HG03575 (cell line): ENCODE measurements around the gene CDPF1.

Experiments used
- ATAC-seq: cut with Tn5 transposase; IDR thresholded peaks from one replicate; pipeline ENCODE4 v1.9.1; 2021; ENCODE audit not compliant: unreplicated experiment, insufficient number of reproducible peaks, low FRiP score; ENCODE audit errors: extremely low read depth

CDPF1 gene

DNA sequence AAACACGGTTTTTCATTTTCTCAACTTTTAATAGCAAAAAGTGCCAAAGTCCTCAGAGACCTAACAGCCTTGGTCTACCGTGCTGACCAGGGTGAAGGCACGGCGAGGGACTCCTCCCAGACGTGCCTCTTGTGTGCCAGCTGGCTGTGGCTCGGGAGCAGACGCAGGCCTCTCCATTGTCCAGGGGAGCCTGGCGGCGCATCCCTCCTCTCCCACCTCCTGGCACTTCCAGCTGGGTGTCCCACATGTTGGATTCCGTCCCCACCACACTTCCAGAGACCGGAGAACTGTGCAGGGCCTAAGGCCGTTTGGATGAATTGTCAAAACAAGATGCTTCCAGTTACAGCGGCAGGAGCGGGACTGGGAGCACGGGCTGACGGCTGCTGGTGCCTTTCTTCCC is 11.6 kb downstream of the CDPF1 start:
- ATAC-seq: no peak

DNA sequence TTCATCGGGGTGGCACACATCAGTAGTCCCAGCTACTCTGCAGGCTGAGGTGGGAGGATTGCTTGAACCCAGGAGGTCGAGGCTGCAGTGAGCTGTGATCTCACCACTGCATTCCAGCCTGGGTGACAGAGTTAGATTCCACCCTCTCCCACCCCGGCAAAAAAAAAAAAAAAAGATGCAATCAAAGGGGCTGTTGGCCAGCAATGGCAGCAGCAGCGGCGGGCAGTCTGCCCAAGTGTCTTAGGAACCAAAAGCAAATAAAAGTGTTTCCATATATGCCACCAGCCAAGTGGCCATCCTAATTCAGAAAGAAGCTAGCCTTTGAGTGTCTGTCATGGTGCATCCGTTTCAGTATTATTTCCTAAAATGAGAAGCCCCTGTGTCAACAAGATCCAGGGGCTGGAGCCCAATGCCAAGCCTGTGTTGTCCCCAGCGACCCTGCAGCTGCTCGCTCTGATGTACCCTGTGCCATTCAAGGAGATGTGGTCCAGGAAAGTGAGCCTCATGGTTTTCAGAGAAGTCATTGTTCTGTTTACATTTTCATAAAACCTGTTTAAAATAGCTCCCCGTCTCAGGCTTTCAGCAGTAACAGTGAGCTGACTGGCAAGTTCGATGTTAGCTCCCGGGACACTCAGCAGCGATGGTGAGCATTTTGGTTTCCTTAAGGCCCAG is 12.5 kb downstream of the CDPF1 start:
- ATAC-seq: no peak

DNA sequence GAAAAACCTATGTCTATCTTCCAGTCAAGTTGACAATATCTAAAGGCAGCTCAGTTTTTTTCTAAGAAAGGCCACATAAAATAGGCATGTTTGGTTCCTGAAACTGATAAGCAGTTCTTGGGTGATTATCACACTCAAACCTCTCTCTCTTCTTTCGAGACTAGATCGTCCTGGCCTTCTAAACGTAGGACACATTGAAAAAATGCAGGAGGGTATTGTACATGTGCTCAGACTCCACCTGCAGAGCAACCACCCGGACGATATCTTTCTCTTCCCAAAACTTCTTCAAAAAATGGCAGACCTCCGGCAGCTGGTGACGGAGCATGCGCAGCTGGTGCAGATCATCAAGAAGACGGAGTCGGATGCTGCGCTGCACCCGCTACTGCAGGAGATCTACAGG is 15.1 kb downstream of the CDPF1 start:
- ATAC-seq: no peak

DNA sequence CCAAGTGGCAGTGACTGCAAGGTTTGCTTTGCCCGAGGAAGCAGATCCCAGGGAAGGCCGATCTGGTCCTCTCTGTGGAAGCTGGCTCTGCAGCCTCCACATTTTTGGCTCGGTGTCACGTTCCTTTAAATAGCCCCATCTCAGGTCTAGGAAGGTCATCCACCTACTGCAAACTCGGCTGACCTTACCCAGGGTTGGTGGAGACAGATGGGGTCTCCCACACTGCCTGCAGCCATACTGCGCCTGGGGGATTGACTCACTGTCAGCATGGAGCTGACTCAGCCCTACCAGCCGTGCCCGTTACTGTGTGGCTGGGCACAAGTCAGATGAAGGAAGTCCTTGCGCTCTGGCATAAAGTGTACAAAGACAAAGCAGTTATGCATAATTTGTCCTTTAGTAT is 16.9 kb downstream of the CDPF1 start:
- no peak for ATAC-seq

DNA sequence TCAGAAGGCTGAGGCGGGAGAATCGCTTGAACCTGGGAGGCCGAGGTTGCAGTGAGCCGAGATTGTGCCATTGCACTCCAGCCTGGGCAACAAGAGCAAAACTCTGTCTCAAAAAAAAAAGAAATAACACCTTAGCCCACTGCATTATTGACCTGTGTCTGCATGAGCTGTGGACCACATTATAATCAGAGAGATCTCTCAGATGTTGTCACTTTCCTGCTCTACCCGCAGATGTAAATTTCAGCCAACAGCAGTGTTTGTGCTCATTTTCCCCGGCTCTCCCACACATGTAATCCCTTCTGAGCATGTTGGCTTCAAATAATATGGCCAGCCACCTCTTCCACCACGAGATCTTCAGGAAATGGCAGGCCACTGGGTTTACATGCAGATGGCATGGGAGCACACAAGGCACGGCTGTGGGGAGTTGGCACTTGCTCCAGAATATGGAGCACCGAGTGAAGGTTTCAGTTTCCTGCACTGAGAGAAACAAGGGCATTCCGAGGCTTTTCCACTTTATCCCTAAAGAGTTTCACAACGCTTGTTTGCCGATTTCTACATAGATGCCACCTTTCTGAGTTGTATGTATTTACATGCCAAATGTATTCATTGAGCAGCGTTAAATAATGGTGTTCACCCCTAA is 19.7 kb downstream of the CDPF1 start:
- ATAC-seq: no peak

DNA sequence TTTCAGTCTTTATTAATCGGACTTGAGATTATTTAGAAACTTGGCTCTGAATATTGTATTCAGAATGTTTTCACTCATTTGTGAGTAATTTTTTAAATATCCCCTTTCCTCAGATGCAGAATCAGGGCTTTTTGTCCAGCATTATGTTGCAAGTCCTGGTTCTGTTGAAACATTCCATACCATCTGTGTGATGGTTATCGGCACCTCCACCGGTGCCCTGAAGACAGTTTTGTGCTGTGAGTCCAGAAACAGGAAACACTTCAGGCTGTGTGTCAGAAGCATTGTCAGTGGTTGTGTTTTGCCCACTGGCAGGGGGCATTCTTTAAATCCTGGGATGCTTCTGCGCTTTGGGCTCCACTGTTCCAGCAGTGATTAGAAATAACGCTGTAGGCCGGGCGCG is 20.4 kb downstream of the CDPF1 start:
- no peak for ATAC-seq

DNA sequence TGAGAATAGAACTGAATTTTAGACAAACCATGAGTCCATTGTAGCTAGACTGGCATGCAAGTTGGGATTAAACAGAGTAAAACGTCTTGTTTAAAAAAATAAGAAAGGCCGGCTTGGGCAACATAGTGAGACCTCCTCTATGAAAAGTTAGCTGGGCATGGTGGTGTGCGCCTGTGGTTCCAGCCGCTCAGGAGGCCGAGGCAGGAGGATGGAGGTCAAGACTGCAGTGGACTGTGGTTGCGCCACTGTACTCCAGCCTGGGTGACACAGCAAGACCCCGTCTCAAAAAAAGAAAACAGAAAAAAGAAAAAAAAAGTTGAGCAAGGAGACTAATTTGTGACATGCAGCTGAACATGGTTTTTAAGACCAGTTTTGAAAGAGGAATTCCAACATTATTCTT is 23.5 kb downstream of the CDPF1 start:
- no peak for ATAC-seq

DNA sequence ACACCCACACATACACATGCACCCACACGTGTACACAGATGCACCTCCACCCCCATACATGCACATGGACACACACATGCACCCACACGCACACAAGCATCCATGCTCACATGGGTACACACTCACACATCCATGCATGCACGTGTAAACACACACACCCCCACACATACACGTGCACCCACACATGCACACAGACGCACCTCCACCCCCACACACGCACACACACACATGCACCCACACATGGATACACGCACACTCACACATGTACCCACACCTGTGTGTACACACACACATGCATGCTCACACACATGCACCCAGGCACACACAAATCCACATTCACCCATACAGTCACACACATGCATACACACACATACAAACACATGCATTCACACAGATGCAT is 24.5 kb downstream of the CDPF1 start:
- no peak for ATAC-seq

DNA sequence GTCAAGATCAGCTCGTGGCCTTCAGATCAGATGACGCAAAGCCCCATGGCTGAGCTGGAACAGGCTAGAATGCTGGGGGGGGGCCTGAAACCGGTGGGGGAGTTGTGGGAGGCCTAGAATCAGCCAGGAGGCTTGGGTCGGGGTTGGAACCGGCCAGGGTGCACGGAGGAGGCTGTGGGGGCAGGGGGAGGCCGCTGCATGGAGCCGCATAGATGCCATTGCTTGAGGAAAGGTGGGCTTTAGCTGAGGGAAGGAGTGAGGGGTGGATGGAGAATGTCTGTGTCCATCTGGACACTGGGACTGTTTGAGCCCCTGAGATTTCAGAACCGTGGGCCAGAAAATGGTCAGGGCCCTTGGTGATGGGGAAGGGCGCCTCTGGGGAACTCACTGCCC is 25.2 kb downstream of the CDPF1 start:
- ATAC-seq: no peak

DNA sequence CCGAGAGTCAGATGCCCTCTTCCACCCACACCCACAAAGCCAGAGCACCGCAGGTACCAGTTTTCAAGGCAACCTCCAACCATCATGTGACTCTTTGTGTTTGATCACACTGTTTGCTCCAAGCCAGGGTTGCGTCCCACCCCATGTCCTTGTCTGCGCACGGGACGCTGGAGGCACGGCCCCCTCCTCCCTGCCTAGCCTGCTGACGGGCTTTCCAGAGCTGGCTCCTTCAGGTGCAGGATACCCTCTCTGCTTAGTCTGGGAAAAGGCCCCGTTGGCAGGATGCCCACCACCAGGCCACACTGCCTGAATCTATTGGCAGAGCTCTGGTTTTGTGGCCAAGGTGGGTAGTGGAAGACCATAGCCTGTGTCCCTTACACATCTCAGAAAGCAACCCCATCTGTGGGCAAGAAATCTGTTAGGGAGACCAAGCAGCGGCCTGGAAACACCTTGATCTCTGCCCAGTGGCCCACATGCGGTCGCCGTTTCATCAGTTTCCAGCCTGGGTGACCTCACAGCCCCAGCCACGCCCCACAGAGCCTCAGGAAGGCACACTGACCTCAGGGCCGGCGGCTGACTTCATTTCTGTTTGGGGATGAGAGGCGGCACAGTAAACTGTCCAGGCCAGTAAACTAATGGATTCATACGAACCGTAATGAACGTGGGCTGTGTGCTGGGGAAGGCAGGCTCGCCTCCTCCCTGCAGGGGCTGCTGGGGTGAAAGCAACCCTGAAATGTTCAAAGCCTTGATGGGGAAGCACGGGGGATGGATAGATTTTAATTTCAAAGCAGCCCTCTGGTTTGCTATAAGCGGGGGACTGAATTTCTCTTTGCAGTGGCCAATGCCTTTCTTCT is 25.8 kb downstream of the CDPF1 start:
- no peak for ATAC-seq

DNA sequence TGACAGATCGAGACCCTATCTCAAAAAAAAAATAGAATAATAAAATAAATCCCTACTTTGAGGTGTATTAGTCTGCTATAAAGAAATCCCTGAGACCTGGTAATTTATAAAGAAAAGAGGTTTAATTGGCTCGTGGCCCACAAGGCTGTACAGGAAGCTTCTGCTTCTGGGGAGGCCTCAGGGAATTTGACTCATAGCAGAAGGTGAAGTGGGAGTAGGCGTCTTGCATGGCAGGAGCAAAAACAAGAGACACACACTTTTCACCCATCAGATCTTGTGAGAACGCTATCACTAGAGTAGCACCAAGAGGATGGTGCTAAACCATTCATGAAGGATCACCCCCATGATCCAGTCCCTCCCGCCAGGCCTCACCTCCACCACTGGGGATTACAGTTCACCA is 29.2 kb downstream of the CDPF1 start:
- ATAC-seq: no peak

DNA sequence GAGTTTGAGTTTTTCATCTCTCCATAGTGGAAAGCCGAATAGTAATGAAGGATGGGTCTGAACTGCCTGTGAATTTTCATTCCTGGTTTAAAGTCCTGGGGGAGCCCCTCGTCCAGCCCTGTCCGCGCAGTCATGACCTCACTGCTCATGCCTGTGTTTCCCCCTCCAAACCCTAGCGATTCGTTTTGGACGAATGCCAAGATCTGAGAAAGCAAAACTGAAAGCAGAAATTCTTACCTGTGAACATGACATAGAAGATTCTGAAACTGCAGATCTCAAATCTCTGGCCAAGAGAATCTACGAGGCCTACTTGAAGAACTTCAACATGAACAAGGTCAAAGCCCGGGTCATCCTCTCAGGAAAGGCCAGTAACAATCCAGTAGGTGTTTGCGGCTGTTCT is 30.5 kb downstream of the CDPF1 start:
- ATAC-seq: no peak

DNA sequence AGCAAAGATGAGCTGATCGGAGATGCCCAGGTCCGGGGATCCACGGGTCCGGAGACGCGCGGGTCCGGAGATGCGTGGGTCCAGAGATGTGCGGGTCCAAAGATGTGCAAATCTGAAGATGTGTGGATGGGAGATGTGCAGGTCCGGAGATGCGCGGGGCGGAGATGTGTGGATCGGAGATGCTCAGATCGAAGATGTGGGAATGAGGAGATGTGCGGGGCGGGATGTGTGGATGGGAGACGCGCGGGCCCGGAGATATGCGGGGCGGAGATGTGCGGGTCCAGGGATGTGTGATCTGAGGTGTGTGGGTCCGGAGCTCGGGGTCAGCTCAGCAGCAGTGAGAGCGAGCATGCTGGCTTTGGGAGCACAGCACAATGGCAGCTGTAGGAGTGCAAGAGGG is 35.5 kb downstream of the CDPF1 start:
- no peak for ATAC-seq

DNA sequence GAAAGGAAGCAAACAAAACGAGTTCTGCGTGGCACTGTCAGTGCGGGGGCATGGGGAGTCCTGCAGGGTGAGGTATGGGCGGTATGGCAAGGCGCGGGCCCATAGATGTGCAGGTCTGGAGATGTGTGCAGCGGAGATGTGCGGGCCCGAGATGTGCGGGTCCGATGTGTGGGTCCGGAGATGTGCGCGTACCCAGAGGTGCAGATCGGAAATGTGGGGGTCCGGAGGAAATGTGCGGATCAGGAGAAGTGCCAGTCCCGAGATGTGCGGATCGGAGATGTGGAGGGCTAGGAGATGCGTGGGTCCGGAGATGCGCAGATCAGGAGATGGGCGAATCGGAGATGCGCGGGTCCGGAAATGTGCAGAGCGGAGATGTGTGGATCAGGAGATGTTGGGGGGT is 35.9 kb downstream of the CDPF1 start:
- ATAC-seq: no peak

DNA sequence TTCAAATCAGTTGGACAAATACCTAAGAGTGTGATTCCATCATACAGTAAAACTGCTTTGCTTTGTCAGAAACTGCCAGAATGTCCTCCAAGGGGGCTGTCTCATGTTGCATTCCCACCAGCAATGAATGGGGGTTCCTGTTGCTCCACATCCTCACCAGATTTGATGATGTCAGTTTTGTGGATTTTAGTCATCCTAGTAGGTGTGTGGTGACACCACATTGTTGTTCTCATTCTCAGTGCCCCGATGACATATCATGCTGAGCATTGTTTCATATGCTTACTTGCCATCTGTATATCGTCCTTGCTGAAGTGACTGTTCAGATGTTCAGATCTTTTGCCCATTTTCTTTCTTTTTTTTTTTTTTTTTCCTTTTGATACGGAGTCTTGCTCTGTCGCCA is 37.0 kb downstream of the CDPF1 start:
- no peak for ATAC-seq

DNA sequence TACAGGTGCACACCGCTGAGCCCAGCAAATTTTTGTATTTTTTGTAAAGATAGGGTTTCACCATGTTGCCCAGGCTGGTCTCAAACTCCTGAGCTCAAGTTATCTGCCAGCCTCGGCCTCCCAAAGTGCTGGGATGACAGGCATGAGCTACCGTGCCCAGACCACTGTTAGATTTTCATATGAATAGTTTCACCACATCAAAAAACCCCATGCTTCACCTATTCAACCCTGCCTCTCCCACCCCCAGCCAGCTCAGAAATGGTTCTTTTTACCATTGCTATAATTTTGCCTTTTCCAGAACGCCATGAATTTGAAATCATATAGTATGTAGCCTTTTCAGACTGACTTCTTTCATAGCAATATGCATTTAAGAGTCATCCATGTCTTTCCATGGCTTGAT is 37.9 kb downstream of the CDPF1 start:
- ATAC-seq: no peak

DNA sequence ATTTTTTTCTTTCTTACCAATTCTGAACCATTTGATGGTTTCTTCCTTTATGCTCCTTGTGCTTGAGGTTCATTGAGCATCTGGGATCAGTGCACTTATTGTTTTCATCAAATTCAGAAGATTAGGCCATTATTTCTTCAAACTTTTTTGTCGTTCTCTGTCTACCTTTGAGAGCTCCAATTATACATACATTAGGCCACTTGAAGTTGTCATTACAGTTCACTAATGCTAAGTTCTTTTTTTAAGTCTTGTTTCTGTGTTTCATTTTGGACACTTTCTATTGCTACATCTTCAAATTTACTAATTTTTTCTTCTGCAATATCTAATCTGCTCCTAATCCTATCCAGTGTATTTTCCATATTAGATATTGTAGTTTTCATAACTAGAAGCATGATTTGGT is 40.8 kb downstream of the CDPF1 start:
- no peak for ATAC-seq

DNA sequence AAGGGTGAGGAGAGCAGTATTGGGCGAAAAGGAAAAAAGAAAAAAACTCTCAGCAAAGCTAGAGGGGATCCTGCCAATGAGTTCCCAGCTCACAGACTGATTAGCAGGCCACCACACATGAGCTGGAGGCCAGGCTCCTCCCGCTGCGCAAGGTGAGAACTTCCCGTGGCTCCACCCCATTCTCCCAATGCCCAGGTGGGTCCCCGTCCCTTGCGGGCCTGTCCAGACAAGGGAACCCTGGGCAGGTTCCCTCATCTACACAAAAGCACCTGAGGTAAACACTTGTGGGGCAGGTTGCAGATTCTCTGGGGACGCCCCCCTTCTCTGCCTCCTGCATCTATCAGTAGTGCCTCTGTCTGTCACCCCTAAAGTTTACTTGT is 46.5 kb downstream of the CDPF1 start:
- no peak for ATAC-seq

DNA sequence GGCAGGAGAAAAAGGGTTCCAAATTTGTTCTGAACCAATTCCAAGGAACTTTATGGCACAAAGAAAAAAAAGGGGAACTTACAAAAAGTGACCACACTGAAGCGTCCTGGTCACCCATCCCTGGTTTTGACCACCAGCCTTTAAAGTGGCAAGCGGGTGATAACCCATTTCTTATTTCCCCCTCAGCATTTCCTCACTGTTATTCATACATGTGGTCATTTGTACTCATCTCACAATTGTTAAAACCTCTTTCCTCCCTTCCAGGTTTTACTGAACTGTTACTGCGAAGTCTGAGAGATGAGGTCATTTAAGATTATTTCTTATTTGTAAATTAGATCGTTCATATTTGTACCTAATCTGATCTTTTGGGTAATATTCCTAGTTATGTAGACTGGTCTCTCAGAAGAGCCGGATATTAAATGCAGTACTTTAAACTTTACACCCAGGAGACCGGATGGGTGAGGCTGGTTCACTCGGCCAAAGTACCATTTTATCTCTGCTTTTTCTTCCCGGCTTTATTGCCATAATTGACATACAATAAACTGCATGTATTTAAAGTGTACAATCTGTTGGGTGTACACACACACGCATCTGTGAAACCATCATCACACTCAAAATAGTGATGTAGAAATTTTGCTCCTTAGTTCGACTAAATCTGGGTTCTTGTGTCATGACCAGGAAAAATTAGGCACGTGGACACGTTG is 47.0 kb downstream of the CDPF1 start:
- no peak for ATAC-seq
